Hepatic stellate cell (primary cell): ENCODE measurements around the gene RYR2.

Experiments used
- DNase-seq: peaks from one replicate; pipeline ENCODE4 v3.0.0; 2011; ENCODE audit warnings: low spot score

RYR2 gene

DNA sequence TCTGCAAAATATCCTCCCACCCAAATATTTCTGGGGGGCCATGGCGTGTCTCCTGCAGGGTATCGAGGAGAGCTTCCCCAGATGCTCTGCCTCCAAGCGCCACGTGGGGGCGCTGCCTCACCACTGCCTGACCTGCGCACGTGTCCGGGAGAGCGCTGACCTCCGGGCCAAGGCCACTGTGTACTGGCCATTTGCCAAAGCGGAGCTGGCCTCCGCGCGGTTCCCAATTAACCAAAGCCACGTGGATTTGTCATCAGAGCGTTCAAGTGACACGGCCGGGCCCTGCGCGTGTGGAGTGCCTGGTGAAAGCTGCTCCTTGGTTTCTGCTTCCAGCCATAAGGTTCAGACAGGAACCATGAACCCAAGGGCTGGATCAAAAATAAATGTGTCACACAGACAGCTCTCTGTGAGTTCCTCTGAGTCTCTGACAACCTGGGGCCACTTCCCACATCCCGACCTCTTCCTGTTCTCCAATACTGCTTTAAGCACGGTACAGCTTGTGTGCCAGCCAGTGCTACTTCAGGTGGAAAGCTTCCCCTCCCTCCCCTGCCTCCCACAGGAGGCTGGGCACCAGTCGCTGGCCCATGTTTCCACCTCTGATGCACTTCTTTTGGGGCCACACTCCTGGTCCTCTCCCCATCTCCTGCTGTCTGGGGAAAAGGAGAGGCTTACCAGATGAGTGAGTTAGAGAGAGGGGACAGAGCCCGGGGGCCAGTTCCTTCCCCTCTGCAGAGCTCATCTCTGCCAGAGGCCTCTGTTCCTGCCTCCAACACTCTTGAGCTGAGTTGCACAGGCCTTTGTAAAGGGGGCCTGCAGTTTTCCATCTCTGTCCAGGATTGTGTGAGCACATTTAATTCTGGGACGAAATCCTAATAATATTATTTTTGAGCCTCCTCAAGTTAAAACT is 822.6 kb downstream of the RYR2 start:
- no peak for DNase-seq

DNA sequence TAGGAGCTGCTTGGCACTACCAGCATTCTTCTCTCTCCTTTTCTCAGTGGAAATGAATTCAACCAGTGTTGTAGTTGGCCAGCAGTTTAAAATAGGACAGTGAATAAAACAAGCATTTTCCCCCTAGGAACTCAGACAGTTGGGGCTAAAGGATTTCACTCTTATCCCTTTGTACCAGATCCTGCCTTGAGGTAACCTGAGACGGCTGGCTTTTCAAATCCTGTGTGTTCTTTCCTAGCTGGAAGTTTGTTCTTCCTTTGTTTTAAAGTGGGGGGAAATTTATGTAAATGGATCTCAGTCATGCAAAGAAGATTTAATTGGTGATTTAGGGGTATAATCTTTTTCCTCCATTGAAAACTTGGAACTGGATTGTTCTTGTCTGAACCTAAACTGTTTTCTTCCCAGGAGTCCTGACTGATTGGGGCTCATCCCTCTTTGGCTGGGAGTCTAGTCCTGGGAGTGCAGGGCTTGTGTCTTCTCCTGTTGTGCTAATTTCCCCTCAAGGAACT is 825.5 kb downstream of the RYR2 start:
- DNase-seq: no peak

DNA sequence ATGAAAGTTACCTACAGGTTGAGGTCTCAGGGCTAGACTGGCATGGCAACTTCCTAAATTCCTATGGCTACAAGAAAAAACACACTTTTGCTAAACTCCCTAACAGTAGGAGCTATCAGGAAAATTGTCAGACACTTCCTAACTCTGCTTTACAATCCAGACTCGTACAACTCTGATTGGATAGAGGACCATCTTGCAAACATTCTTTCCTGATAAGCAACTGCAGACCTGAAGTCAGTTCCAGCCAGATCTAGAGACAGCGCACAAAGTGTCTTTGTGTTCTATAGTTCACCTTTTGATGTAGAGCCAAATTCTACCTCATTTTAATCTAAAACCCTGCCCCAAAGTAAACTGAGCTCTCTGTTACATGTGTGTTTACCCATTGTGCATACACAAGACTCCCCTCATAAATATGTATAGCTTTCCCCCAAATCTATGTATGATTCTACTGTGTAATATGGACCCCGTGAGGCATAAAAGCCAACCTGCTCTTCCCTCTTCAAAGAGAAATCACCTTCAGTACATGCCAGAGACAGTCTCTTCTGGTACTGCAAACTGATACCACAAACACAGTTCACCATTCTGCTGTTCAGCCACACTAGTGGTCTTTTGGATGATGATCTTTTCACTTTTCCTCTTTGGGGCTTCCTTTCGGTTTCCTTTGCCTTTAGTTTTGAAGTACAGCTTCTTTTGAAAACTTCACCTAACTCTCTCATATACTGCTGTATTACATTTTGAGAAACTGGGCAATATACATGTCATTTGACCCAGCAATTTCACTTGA is 827.0 kb downstream of the RYR2 start:
- DNase-seq: no peak

DNA sequence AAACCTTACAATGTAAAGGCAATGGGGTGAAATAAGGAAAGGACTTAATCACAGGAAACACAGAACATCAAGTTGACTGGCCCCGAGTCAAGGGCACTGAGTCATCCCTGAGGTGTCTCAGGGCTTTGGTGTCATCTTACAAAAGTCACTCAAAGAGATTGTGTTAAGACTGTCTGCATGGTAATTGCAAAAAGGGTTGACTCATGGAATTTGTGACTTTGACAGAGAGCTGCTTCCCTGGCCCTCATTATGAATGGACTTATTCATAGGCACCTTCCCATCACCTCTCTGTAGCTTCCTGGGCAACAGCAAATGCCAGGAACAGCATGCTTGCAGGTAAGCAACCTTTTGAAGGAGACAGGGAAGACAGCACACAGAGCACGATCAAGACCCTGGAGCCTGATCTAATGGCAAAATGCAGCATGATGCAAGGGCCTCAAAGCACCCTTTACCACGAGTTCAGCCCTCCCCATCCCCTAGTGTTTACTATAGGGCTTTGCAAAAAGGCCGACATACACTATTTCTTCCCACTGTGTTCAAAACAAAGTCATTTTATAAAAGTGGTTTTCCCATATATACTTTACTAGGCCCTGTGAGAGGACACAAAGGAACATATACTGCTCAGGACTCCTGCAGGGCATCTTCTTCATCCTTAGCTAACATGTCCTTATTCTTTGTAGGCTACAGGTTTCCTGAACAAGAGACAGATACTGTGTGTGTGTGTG is 831.7 kb downstream of the RYR2 start:
- no peak for DNase-seq

DNA sequence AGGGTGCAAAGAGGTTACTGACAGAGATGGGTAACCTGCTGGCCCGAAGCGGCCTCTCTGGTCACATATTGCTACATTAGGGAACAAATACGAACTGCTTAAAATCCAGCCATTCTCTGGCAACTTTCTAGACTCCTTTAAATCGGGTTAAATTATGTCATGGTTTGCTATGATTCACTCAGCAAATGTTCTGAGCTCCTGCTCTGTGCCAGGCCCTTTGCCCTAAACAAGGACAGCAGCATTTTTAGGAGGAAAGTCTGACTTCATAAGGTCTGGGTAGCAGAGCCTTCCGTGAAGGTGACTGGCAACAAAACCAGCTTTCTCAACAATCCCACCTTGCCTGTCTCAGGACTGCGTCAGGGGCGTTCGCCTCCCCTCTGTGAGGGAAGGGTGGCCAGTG is 833.3 kb downstream of the RYR2 start:
- no peak for DNase-seq

DNA sequence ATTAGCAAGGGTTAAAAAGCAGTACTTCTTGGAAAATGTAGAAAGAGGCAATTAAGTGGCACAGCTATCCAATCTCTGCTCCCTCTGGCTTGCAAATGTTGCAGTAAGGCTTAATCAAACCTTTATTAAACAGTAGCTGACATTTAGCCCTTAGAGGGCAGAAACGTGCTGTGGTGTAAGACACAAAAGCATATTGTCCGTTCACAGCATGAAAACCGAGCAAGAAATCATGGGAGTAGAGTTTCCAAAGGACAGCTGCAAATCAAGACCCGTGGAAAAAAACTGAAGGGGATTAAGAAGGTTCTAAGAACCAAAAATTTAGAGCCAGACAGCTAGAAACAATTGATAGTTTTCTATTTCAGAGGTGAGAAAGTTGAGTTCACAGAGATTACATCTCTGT is 835.6 kb downstream of the RYR2 start:
- no peak for DNase-seq

DNA sequence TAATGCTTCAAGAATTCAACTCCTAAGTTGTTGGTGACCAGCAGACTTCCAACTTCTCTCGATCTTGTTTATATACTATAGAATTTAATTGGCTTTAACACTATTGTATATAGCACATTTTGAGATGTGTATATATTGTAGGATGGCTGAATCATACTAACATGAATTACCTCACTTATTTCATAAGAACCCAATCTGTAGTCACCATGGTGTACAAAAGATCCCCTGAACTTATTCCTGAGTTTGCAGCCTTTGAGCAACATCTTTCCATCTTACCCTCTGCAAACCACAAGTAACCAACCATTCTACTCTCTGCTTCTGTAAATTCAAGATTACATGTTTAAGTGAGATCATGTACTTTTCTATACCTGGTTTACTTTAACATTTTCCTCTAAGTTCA is 836.4 kb downstream of the RYR2 start:
- DNase-seq: no peak

DNA sequence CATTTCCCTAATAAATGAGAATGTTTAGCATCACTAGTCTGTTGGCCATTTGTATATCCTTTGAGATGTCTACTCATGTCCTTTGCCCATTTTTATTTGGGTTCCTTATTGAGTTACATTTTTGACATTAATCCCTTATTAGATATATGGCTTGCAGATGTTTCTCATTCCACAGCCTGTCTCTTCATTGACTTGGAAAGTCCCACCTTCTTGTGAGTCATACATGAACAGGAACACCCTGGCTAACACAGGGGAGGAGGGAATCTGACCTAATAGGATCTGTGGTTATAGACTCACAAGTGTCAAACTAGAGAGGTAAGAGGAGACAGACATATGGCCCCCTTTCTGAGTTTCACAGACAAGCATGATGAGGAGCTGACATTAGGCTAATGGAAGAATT is 837.2 kb downstream of the RYR2 start:
- DNase-seq: no peak
